NK-92 treated with Interleukin-12 subunit alpha and Interleukin-12 subunit beta, amount 100 ng/mL, for 24 hours (cell line): ENCODE data around the gene MAGI2.
"Not testable (repeated sequence)": the region's sequence is repeated elsewhere in the genome, so short reads cannot be mapped to it uniquely, and the experiment has no call there.

Experiments used
- DNase-seq: peaks from one replicate; lab custom pipeline; 2025; lab: John Stamatoyannopoulos, UW

The MAGI2 gene

GRCh38 chr7:78558566-78558965, 894.9 kb downstream of the MAGI2 start:
- DNase-seq = no peak

GRCh38 chr7:78543976-78544375, 909.5 kb downstream of the MAGI2 start:
- no peak for DNase-seq

DNA sequence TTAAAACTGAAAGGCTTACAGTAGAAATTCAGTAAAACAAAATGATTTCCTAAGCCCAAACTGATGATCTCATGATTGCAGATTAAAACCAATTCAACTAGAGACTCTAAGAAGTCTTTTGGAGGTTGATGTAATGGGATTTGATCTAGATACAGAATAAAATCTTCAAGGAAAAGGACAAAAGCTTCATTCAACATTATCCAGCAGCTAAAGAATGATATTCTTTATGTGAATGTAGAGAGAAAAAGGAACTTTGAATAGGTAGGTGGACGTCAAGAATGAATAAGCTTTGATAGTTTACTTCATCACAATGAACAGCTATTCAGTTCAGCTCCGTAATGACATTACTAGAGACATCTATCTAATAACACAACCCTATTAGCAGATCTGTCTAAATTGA, 910.5 kb downstream of the MAGI2 start:
- DNase-seq = no peak

DNA sequence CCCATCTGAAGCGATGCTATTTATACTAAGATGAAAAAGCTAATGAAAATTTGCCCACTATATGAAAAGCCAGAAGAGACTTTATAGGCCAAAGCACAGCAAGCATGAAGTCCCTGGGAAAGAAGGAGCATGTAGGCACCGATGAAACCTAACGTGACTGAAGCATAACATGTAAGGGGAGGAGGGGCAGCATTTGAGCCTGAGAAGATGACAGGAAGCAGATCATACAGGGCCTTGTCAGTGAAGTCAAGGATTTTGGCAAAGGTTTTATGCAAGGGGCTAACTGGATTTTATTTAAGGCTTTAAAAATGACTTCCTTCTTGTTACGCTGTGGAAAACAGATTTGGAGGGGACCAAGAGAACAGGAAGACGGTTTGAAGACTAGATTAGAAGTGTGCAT, 910.9 kb downstream of the MAGI2 start:
- no peak for DNase-seq

- no peak for DNase-seq
Observed at GRCh38 chr7:78539825-78540224, 913.6 kb downstream of the MAGI2 start.

DNA sequence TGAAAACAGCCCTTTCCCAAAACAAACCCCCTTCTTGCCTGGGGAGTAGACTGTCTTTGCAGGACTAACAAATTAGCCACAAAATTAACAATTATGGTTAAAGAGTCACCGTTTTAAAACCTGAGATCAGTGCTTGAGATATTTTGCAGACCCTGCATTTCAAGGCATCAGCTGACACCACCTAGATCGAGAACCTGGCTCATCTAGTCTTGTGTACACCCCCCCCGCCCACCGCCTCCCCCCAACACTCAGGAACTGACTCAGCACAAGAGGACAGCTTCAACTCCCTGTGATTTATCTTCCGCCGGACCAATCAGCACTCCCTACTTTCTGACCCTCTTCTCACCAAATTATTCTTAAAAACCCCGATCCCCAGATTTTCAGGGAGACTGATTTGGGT, 917.8 kb downstream of the MAGI2 start:
- no peak for DNase-seq

DNA sequence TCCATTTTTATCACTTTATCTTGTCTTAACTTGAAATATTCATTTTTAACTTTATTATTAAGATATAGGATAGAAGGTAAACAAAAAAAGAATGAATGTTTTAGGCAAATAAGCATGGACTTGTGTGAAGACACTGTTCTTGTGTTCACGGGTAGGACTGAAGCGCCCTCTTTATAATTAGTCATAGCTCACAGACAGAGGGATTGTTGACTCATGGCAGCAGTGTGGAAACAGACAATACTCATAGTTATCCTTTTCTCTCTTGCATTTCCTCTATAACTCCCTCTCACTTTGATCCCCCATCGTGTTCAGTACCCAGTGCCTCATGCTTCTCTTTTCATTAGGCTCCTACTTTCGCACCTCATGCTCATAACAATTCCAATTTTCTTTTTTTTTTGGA, 923.1 kb downstream of the MAGI2 start:
- DNase-seq = no peak

DNA sequence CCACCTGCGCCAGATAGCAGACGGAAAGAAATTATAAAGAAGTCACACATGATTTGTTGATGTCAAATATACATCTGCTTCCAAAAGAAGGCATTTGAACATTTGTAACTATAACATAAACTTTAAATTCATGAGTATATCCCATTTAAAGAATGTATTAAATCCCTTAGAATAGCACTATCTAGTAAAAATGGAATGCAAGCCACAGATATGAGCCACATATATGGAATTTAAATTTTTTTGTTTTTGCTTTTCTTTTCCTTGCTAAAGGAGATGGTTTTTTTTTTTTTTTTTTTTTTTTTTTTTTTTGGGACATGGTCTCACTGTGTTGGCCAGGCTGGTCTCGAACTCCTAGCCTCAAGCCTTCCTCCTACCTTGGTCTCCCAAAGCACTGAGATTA, 924.1 kb downstream of the MAGI2 start:
- DNase-seq = no peak

- DNase-seq = no peak
Observed at GRCh38 chr7:78528964-78529363, 924.5 kb downstream of the MAGI2 start.

- DNase-seq = no peak
Observed at GRCh38 chr7:78523930-78524329, 929.5 kb downstream of the MAGI2 start.

DNA sequence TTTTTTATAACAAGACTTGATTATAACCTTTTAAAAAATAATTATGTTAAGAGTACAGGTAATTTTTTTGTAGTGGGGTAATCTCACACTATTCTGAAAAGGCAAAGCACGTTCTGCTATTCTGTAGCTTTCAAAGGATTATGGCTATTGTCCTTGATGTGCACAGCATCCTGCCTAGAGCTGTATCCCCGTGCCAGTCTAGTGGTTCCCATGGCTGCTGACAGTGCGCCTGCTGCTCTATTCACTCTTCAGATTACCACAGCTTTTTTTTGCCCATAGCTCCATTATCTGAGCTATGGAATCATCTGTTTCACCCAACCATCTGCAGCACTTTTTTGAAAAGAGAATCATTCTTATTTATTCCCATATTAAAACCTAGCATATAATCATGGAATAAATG, 931.5 kb downstream of the MAGI2 start:
- DNase-seq = no peak

DNA sequence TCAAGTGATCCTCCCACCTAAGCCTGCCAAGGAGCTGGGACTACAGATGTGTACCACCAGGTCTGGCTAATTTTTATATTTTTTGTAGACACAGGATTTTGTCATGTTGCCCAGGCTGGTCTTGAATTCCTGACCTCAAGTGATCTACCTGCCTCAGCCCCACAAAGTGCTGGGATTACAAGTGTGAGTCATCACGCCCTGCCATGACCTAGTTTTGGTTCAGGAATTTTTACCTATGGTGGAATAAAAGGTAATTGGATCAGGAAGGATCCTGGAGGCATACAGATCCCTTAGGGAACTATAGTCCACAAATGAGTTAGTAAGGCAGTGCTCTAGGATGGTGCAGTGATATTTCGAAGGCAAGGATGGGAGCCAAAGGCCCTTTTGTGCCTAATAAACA, 937.0 kb downstream of the MAGI2 start:
- no peak for DNase-seq

DNA sequence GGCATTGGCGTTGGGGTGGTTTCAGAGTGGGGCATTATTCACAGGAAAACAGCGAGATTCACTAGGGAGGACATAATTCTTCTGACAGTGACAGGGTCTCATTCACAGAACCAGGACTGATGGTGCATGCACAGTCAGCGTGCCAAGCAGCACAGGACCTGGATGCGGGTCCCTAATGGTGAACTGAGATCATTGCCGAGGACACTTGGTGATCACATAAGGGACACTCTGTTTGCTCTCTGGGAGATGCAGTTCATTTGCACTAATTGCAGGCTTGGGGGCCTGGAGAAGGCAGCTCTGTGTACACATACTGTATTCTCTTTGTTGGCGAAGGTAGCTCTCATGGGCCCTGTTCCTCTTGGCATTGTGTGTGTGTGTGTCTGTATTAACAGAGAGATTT, 938.8 kb downstream of the MAGI2 start:
- no peak for DNase-seq

DNA sequence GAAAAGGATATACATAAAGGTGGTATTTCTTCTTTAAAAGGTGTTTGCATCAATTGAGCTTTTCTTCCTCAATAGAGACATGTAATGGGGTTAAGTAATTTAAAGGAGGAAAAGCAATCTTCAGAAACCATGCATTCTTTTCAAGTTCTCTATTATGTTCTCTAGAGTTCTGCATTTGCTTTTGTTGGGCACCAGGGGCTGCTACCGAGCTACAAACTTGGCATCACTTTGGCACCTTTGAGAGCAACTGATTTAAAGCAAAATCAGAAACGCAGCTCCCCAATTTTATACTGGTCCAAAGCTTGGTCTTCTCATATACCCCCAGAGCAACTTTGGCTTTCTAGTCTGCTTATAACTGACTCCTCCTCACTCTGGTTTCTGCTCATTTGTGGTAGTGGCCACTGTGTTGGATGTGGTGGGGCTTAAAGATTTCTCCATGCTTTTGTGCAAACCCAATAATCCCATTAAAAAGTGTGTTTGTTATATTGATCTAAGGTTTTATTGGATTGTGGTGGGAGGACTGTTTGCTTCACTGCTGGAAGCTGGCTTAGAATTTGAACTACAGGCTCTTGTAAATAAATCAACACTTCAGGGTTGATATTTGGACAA, 942.8 kb downstream of the MAGI2 start:
- no peak for DNase-seq

DNA sequence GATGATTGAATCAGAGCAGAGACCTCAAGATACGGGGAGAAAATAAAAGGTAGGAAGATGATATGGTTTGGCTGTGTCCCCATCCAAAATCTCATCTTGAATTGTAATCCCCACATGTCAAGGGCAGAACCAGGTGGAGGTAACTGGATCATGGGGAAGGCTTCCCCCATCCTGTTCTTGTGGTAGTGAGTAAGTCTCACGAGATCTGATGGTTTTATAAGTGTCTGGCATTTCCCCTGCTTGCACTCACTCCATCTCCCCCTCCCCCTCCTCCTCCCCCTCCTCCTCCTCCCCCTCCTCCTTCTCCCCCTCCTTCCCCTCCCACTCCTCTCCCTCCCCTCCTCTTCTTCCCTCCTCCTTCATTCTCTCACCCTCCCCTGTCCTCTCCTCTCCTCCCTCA, 950.2 kb downstream of the MAGI2 start:
- not testable (repeated sequence) for DNase-seq

- no peak for DNase-seq
Observed at GRCh38 chr7:78501064-78501463, 952.4 kb downstream of the MAGI2 start.

DNA sequence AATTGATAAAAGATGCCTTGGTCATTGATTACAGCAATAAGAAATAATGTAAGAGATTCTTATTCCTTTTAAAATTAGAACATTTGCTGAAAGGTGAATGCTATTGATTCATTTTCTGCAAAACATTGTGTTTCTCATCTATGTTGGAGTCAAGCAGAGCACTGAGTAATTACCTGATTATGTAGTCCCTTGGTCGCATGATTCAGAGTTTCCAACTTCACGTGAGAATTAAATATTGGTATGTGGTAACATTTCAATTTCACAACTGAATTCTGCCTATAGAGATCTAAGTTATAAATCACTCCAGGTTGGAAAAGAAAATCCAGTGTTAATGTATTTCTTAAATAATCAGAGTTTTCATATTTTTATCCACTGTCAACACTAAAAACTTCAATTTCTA, 953.5 kb downstream of the MAGI2 start:
- DNase-seq = no peak

- DNase-seq = no peak
Observed at GRCh38 chr7:78499283-78499682, 954.2 kb downstream of the MAGI2 start.

- no peak for DNase-seq
Observed at GRCh38 chr7:78497728-78498427, 955.6 kb downstream of the MAGI2 start.

- no peak for DNase-seq
Observed at GRCh38 chr7:78496096-78496630, 957.3 kb downstream of the MAGI2 start.

- DNase-seq = no peak
Observed at GRCh38 chr7:78493401-78493800, 960.1 kb downstream of the MAGI2 start.

DNA sequence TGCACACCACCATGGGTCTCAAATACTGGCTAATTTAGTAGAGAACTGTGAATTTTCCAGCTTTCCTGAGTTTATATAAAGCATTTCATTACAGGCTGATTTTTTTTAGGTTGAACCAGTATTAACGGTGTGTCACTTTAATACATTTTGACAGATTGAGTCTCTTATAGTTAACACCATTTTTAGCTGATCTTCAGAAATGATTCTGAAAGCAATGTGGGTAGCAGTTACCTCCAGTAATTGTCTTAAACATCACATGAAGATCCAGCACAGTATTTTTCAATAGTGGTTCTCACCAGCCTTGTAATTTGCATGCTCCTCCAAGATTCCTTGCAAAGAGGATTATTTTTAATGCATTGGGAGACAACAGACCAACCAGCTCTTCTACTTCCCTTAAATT, 961.3 kb downstream of the MAGI2 start:
- DNase-seq = no peak

DNA sequence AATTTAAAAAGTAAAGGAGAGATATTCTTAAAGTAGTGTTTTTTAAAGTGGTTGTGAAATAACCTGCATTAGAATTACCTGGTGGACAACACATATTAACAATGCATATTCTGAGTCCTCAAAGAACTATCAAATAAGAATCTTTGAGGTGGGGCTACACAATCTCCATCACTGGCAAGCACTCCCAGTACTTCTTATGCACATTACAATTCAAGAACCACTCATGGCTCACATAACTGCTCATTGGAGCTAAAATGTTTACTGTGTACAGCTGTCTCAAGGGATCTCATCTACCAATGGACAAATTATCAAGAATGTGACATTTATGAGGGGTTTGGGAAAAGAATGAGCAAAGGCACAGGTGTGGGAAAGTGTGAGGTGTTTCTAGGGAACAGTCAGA, 962.9 kb downstream of the MAGI2 start:
- DNase-seq = no peak
